ENCODE data around the gene SMYD4.
"Not testable (repeated sequence)": the region's sequence is repeated elsewhere in the genome, so short reads cannot be mapped to it uniquely, and the experiment has no call there.

Gene SMYD4

GRCh38 chr17:1829216-1829591 lies 498 bp downstream of the SMYD4 start:
- DNase-seq, result peak in 1 of 2 experiments; percentile 21

- DNase-seq, result no peak
Observed at GRCh38 chr17:1820528-1821252, 9.0 kb downstream of the SMYD4 start.

- no peak for DNase-seq
Observed at GRCh38 chr17:1813088-1813487, 16.6 kb downstream of the SMYD4 start.

GRCh38 chr17:1810450-1811103 lies 19.1 kb downstream of the SMYD4 start:
- no peak for DNase-seq

GRCh38 chr17:1809815-1810214 lies 19.9 kb downstream of the SMYD4 start:
- not testable (repeated sequence) for DNase-seq

- no peak for DNase-seq
Observed at GRCh38 chr17:1808644-1809043, 21.1 kb downstream of the SMYD4 start.

GRCh38 chr17:1807890-1808289 lies 21.8 kb downstream of the SMYD4 start:
- no peak for DNase-seq

- no peak for DNase-seq
Observed at GRCh38 chr17:1803280-1803679, 26.4 kb downstream of the SMYD4 start.

- no peak for DNase-seq
Observed at GRCh38 chr17:1802429-1802828, 27.3 kb downstream of the SMYD4 start.

- no peak for DNase-seq
Observed at GRCh38 chr17:1800712-1801111, 29.0 kb downstream of the SMYD4 start.

GRCh38 chr17:1800240-1800639 lies 29.5 kb downstream of the SMYD4 start:
- no peak for DNase-seq

- DNase-seq, result not testable (repeated sequence)
Observed at GRCh38 chr17:1797846-1798245, 31.9 kb downstream of the SMYD4 start.

GRCh38 chr17:1797323-1797722 lies 32.4 kb downstream of the SMYD4 start:
- no peak for DNase-seq

- no peak for DNase-seq
Observed at GRCh38 chr17:1796800-1797199, 32.9 kb downstream of the SMYD4 start.

GRCh38 chr17:1793447-1793806 lies 36.3 kb downstream of the SMYD4 start:
- no peak for DNase-seq

- DNase-seq, result no peak
Observed at GRCh38 chr17:1792495-1793446, 36.9 kb downstream of the SMYD4 start.

- no peak for DNase-seq
Observed at GRCh38 chr17:1789936-1790335, 39.8 kb downstream of the SMYD4 start.

- peak in 1 of 2 experiments; percentile 16 for DNase-seq
Observed at GRCh38 chr17:1787301-1787902, 42.3 kb downstream of the SMYD4 start.

GRCh38 chr17:1786708-1787107 lies 43.0 kb downstream of the SMYD4 start:
- no peak for DNase-seq

- DNase-seq, result peak in 1 of 2 experiments; percentile 17
Observed at GRCh38 chr17:1785930-1786329, 43.8 kb downstream of the SMYD4 start.

- DNase-seq, result no peak
Observed at GRCh38 chr17:1783834-1784611, 45.7 kb downstream of the SMYD4 start.

GRCh38 chr17:1783271-1783670 lies 46.4 kb downstream of the SMYD4 start:
- DNase-seq, result no peak
